Stimulated activated CD8-positive, alpha-beta memory T cell treated with anti-CD3 and anti-CD28 coated beads, Interleukin-7, amount 100 ng/mL, for 48 hours (primary cell): Measurements from ENCODE around the gene FMO1.
"Not testable (repeated sequence)": the region's sequence is repeated elsewhere in the genome, so short reads cannot be mapped to it uniquely, and the experiment has no call there.

Experiments
- DNase-seq, 2 donors: peaks; one replicate each; pipeline ENCODE4 v3.0.0-alpha.2; 2020; ENCODE audit warnings: low read depth in 1 of 2; ENCODE audit errors: extremely low read depth in 1 of 2

Gene FMO1

GRCh38 chr1:171279234-171279633 is 30.9 kb downstream of the FMO1 start:
- DNase-seq: no peak

GRCh38 chr1:171279678-171280077 is 31.4 kb downstream of the FMO1 start:
- DNase-seq: no peak

- DNase-seq: no peak
Measured at GRCh38 chr1:171280599-171280998, 32.3 kb downstream of the FMO1 start.

DNA sequence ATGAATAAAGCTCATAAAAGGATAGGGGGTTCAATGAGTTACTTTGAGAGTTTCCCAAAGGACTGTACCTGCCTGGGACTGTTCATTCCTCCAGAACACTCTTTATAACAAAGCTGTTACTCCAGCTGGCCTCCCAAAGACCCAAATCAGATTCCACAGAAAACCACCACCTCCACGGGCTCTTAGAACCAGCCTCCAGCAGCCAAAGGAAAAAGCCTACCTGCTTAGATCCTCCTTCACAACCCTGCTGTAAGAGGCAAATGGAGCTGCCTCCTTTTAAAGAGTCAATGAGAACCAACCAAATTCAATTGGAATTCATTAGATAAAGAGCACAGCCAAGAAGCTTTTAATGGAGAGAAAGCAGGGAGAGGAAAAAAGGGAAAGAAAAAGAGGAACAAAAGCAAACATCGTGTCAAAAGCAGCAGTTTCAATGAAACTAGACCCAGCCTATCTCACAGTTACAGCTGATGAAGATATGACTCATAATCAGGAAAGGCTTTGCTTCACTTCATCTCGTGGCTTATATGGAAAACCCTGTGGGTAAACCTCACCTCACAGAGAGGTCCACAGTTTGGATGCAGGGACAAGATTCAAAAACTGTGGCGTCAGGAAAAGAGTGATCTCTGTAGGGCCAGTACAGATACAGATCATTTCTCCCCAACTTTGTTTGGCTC is 37.9 kb downstream of the FMO1 start:
- DNase-seq: no peak

DNA sequence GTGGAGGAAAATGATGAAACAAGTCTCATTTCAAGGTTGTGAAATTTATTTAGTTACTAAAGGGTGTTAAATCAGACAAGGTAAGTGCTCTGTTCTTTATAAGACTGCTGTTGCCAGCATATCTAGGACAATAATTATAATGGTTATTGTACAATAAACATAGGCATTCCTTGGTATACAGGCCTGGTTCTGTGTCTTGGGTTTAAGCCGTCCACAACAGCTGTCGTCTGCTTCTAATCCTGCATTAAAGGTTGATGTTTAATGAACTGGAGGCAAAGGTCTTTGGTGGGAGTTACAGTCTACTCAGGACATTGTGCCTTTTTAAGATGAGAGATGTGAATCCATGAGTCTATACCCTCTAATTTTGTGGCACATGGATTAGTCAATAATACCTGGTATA is 42.3 kb downstream of the FMO1 start:
- no peak for DNase-seq

GRCh38 chr1:171292799-171293198 is 44.5 kb downstream of the FMO1 start:
- DNase-seq: no peak

GRCh38 chr1:171295383-171295782 is 47.1 kb downstream of the FMO1 start:
- DNase-seq: not testable (repeated sequence)

GRCh38 chr1:171295821-171296220 is 47.5 kb downstream of the FMO1 start:
- DNase-seq: no peak

- DNase-seq: no peak
Measured at GRCh38 chr1:171296897-171297296, 48.6 kb downstream of the FMO1 start.

DNA sequence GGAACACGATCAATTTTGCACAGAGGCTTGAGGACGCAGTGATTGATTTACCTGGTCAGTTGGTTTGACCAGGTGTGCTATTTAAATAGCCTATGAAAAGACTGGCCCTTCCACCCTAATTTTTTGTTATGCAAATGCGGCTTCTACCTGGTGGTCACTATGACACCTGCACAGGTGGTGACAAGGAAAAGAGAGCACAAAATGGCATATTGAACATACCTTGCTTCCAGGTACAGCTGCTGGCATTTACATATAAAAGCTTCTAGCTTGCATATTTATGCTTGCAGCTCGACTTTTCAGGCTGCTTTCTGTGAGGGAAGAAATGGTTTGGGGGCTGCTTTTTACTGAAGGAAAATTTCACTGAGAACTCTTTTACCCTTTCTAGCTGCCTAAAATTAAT is 50.4 kb downstream of the FMO1 start:
- DNase-seq: no peak

- no peak for DNase-seq
Measured at GRCh38 chr1:171299342-171299741, 51.0 kb downstream of the FMO1 start.

GRCh38 chr1:171300401-171300800 is 52.1 kb downstream of the FMO1 start:
- no peak for DNase-seq

DNA sequence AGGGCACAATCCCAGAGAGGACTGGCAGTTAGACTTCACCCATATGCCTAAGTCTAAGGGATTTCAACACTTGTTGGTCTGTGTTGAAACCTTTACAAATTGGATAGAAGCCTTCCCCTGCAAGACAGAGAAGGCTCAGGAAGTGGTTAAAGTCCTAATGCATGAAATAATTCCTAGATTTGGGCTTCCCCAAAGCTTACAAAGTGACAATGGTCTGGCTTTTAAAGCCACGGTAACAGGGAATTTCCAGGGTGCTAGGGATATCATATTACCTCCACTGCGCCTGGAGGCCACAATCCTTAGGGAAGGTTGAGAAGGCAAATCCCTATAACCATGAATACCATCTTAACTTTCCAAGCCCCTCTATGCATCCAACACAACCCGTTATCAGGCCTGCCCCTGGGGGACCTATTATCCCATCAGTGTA is 62.4 kb downstream of the FMO1 start:
- no peak for DNase-seq

DNA sequence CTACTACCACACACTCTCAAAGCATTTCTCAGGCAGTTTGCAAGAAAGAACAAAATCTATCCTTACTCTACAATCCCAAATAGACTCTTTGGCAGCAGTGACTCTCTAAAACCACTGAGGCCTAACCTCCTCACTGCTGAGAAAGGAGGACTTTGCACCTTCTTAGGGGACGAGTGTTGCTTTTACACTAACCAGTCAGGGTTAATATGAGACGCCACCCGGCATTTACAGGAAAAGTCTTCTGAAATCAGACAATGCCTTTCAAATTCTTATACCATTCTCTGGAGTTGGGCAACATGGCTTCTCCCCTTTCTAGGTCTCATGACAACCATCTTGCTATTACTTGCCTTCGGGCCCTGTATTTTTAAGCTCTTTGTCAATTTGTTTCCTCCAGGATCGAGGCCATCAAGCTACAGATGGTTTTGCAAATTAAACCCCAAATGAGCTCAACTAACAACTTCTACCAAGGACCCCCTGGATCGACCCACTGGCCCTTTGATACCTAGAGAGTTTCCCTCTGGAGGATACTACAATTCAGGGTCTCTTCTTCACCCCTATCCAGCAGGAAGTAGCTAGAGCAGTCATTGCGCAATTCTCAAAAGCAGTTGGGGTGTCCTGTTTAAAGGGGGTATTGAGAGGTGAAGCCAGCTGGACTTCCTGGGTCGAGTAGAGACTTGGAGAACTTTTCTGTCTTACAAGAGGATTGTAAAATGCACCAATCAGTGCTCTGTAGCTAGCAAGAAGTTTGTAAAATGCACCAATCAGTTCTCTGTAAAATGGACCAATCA is 63.7 kb downstream of the FMO1 start:
- DNase-seq: no peak

DNA sequence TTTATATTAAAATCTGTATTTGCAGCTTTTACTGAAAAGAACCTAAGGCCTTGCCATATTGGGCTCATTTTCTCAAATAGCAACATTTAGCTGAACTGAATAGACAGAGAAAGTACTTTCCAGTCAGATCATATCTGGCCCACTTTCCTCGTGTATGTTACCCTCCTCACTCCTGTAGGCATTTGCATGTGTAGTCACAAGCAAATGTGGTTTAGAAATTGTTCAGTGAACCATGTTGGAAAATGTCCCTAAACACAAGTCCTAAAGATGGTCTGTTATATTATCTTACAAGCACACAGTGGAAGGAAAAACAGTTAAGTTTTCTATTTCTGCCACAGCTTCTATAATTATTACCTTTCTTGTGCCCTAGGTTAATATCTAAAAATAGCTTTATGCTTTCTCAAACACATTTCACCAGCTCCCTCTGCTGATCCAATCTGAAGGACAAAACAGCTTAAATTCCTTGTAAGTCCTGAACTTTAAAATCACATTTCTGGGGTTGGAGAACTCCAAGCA is 65.1 kb downstream of the FMO1 start:
- DNase-seq: no peak

DNA sequence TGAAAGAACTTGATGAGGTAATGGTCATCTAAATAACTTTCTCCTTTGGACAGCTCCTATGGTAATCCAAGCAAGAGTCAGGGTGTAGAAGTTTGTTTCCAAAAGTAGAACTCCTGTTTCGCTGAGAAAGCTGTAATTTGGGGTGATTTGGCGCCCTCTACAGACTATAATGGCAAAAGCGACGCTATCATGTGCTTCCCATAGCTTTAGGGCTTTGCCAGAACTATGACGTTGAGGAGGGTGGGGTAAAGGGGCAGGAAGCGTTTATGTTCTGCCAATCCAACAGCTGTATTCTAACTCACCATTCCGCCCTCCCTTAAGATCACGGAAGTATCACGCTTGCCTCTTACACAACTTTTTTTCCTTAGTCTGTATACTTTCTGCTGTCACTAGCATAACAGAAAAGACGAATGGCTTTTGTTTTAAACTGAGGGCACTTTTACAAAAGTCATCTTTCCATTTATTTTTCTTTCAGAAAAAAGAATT is 65.6 kb downstream of the FMO1 start, which contains the start of gene FMO4:
TSS of gene FMO4 (plus strand) at position 349 of the 486 bp plus-strand sequence. CDS start 5,643 bp downstream, outside the sequence.
- DNase-seq: peak; percentile 48 to 81

- no peak for DNase-seq
Measured at GRCh38 chr1:171329251-171329650, 81.0 kb downstream of the FMO1 start.

- DNase-seq: no peak
Measured at GRCh38 chr1:171334024-171334640, 85.8 kb downstream of the FMO1 start.
